Keratinocyte (primary cell): ENCODE measurements around the gene SMIM24. TPM values are rescaled to one million over a fixed set of nuclear protein-coding genes. Genes with fewer than 3 reads are reported as not detected.

Experiments used
- DNase-seq: peaks from one replicate; pipeline ENCODE4 v3.0.0-alpha.2; 2011; ENCODE audit warnings: low read depth, missing footprints, low spot score
- FAIRE-seq: peaks from 2 replicates; lab custom pipeline; 2011; peaks lifted over from hg19 to GRCh38; lab: Jason Lieb, UNC
- H2AFZ ChIP-seq: 2 replicates; pipeline ENCODE4 v1.6.0; 2012; ENCODE audit warnings: low read length, control low read depth, inconsistent platforms; ENCODE audit not compliant: control insufficient read depth
- H3K27ac ChIP-seq: 2 replicates; pipeline ENCODE4 v1.5.1; 2011; ENCODE audit warnings: low read length; ENCODE audit not compliant: control insufficient read depth, insufficient read depth
- H3K27me3 ChIP-seq: 3 replicates; pipeline ENCODE4 v1.6.0; 2011; ENCODE audit warnings: low read length; ENCODE audit not compliant: control insufficient read depth, insufficient read depth; ENCODE audit errors: extremely low read depth
- H3K36me3 ChIP-seq, 2 experiments: 2 replicates in 1 of 2; 3 replicates in 1 of 2; pipeline ENCODE4 v1.5.1; 2011; ENCODE audit warnings: low read length in 2 of 2, mild to moderate bottlenecking in 1 of 2; ENCODE audit not compliant: control insufficient read depth in 2 of 2, insufficient read depth in 2 of 2; ENCODE audit errors: extremely low read depth in 1 of 2
- H3K4me1 ChIP-seq: 3 replicates; pipeline ENCODE4 v1.5.1; 2011; ENCODE audit warnings: low read length; ENCODE audit not compliant: control insufficient read depth, insufficient read depth; ENCODE audit errors: extremely low read depth
- H3K4me2 ChIP-seq: 3 replicates; pipeline ENCODE4 v1.6.0; 2011; ENCODE audit warnings: low read depth, low read length; ENCODE audit not compliant: control insufficient read depth, insufficient read depth; ENCODE audit errors: extremely low read depth
- H3K4me3 ChIP-seq, 3 experiments: fragments of 200-600 bp in 1 of 3; sonication (generic) in 1 of 3; 2 replicates in 2 of 3; 3 replicates in 1 of 3; pipeline ENCODE4 v1.5.1; 2011 to 2016; ENCODE audit warnings: low read length in 3 of 3, mild to moderate bottlenecking in 3 of 3, control low read depth in 2 of 3, inconsistent platforms in 1 of 3, low read depth in 1 of 3, mixed read lengths in 1 of 3, mixed run types in 1 of 3, moderate library complexity in 1 of 3; ENCODE audit not compliant: control insufficient read depth in 2 of 3, insufficient read depth in 2 of 3; ENCODE audit errors: extremely low read depth in 1 of 3
- H3K79me2 ChIP-seq: 2 replicates; pipeline ENCODE4 v1.6.0; 2012; ENCODE audit warnings: low read length; ENCODE audit not compliant: control insufficient read depth, insufficient read depth
- H3K9ac ChIP-seq: 3 replicates; pipeline ENCODE4 v1.6.0; 2011; ENCODE audit warnings: low read length; ENCODE audit not compliant: control insufficient read depth, insufficient read depth; ENCODE audit errors: extremely low read depth
- H3K9me1 ChIP-seq: 3 replicates; pipeline ENCODE4 v1.6.0; 2011; ENCODE audit warnings: low read length; ENCODE audit not compliant: control insufficient read depth, insufficient read depth; ENCODE audit errors: extremely low read depth
- H3K9me3 ChIP-seq: 2 replicates; pipeline ENCODE4 v1.5.1; 2012; ENCODE audit warnings: low read depth, low read length; ENCODE audit not compliant: control insufficient read depth
- H4K20me1 ChIP-seq: 3 replicates; pipeline ENCODE4 v1.6.0; 2011; ENCODE audit warnings: low read length; ENCODE audit not compliant: control insufficient read depth, insufficient read depth; ENCODE audit errors: extremely low read depth
- CTCF ChIP-seq, 3 experiments: IDR thresholded peaks in 1 of 3; conservative IDR thresholded peaks in 1 of 3; optimal IDR thresholded peaks in 1 of 3; 2 replicates in 2 of 3; 3 replicates in 1 of 3; pipeline versions ENCODE3 to v1.5.1; 2011; ENCODE audit warnings: low read length in 3 of 3, mild to moderate bottlenecking in 3 of 3, moderate library complexity in 2 of 3, control low read depth in 1 of 3, inconsistent platforms in 1 of 3; ENCODE audit not compliant: insufficient read depth in 2 of 3; ENCODE audit errors: extremely low read depth in 1 of 3
- EZH2 ChIP-seq: IDR thresholded peaks from one replicate; pipeline ENCODE4 v1.6.1; 2012; ENCODE audit warnings: inconsistent platforms, mild to moderate bottlenecking, low read length, moderate library complexity
- dilution Hi-C: fragments of 300-500 bp; cut with MboI; formaldehyde crosslinking; loops from one replicate; pipeline ENCODE4 v1.7.0; 2020; ENCODE audit warnings: low sequenced_read_pairs; ENCODE audit not compliant: extremely low pct_ligation_motif_present
- polyA plus RNA-seq, 5 experiments: library from polyadenylated mRNA; depleted of rRNA in 3 of 5; stranded (reverse) in 3 of 5; stranded (forward) in 1 of 5; unstranded in 1 of 5; fragments of >200 nt; gene quantifications; 1 replicate in 1 of 5; 2 replicates in 3 of 5; 3 replicates in 1 of 5; pipeline versions ENCODE4 v1.2.1 to v1.2.3, GENCODE V29; 2011 to 2012; ENCODE audit warnings: missing spikeins in 2 of 5, low read depth in 1 of 5, low replicate concordance in 1 of 5

SMIM24 gene
- polyA plus RNA-seq, 1 donor (not counting 4 experiments of a cell fraction or from before 2014, with no cell fraction given): not detected

DNA sequence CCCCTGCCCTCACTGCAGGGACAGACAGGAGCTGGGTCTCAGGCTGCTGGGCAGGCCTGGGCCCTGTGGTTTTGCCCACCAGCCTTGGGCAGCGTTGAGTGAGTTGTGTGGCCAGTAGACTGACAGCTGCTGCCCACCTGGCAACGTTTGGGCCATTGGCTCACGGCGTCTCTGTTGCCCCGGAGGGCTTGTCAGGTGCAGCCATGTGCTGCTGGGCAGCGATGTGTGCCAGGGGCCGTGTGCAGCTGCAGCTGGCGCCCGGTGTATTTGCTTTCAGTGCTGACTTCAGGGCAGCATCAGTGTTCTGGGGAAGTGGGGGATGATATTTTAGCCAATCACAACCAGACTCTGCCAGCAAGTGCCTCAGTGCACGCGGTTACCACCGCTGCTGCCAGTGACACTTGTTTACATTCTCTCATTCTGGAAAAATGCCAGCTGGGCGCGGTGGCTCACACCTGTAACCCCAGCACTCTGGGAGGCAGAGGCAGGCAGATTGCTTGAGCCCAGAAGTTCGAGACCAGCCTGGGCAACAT, 36.4 kb upstream of the SMIM24 start:
- Histone ChIP-seq H3K9ac (no peak overlapping the region), H3K27ac (no peak overlapping the region), H3K9me1 (peaks cover 7% of the 10 kb centered on the region), H3K9me3 (no peaks in the 10 kb centered on the region), H3K4me2 (no peak overlapping the region), H3K79me2 (peaks cover 76% of the 10 kb centered on the region), H3K4me3 (no peak overlapping the region), H4K20me1 (peaks cover 60% of the 10 kb centered on the region), H2AFZ (no peak overlapping the region), H3K27me3 (no peaks in the 10 kb centered on the region), H3K4me1 (peaks cover 16% of the 10 kb centered on the region), H3K36me3 (peaks cover 11% of the 10 kb centered on the region in 2 experiments)
- FAIRE-seq: no peak
- TF ChIP-seq CTCF (optimal IDR thresholded peaks at IDR 0.05 in 1 of 3, IDR thresholded peaks at IDR 0.05 in 1 of 3, conservative IDR thresholded peaks at IDR 0.05 in 1 of 3; ENCODE audit: extremely low read depth in 1 of 3, insufficient read depth in 2 of 3, low read length in 3 of 3) (no peak), EZH2 (no peak)
- no peak for DNase-seq
- dilution Hi-C loops: no loop called here

GRCh38 chr19:3515891-3516422, 35.6 kb upstream of the SMIM24 start:
- Histone ChIP-seq H4K20me1 (peaks cover 56% of the 10 kb centered on the region), H3K9ac (no peak overlapping the region), H3K4me1 (peaks cover 9% of the 10 kb centered on the region), H3K4me2 (no peak overlapping the region), H3K79me2 (peaks cover 84% of the 10 kb centered on the region), H3K9me1 (peaks cover 5% of the 10 kb centered on the region), H3K27me3 (no peaks in the 10 kb centered on the region), H3K36me3 (peaks cover 15 to 19% of the 10 kb centered on the region in 2 experiments), H3K27ac (no peak overlapping the region), H3K4me3 (no peak overlapping the region), H2AFZ (no peak overlapping the region), H3K9me3 (no peaks in the 10 kb centered on the region)
- DNase-seq: no peak
- no peak for TF ChIP-seq EZH2
- TF ChIP-seq CTCF (optimal IDR thresholded peaks at IDR 0.05 in 1 of 3, IDR thresholded peaks at IDR 0.05 in 1 of 3, conservative IDR thresholded peaks at IDR 0.05 in 1 of 3; ENCODE audit: extremely low read depth in 1 of 3, insufficient read depth in 2 of 3, low read length in 3 of 3): no peak
- dilution Hi-C loops: no loop called here
- FAIRE-seq: no peak
